Tibial nerve (tissue), 4 donors: Measurements from ENCODE around the gene NFIA.

Experiments used
- EP300 ChIP-seq, 2 donors: sonication (generic); formaldehyde crosslinking; IDR thresholded peaks; one replicate each; pipeline ENCODE4 v1.6.1; 2017; ENCODE audit warnings: antibody characterized with exemption in 2 of 2, mild to moderate bottlenecking in 1 of 2
- POLR2A ChIP-seq, 2 donors: fragments of 450-650 bp; IDR thresholded peaks; one replicate each; pipeline ENCODE4 v1.6.1; 2017; ENCODE audit warnings: antibody characterized with exemption in 2 of 2, mild to moderate bottlenecking in 2 of 2, moderate library complexity in 2 of 2
- TF ChIP-seq, protein P1 (sequence below), 5 experiments: fragments of 200-600 bp in 3 of 5; fragments of 450-650 bp in 2 of 5; sonication (generic) in 3 of 5; IDR thresholded peaks; one replicate each; pipeline ENCODE4 v1.5.1; 2016 to 2019; ENCODE audit warnings: antibody characterized with exemption in 5 of 5, mild to moderate bottlenecking in 3 of 5, moderate library complexity in 2 of 5

DNA sequence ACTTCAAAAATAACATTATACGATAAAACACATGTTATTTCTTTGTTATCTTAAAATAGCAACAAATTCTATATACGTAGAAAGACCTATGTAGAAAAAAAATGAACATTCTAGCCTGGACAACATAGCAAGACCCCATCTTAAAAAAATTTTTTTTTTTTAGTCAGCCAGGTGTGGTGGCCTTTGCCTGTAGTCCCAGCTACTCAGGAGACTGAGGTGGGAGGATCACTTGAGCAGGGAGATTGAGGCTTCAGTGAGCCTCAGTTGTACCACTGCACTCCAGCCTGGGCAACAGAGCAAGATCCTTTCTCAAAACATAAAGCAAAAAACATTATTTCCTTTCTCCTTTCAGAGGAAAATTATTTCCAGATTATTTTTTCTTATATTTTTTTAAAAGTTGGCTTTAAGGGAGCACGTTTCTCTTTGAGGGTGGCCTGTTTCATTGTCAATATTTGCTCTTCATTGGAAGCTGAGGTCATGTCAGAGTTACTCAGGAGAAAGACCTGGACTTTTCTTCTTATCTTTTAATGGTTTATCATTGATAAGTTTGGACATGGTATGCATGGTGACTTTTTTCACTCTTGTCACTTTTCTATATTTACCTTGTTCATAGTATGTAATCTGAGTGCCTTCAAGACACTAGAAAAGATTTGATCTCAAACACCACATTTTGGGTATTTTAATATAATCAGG, 32.0 kb downstream of the NFIA start:
- TF ChIP-seq POLR2A (IDR thresholded peaks at IDR 0.05) (no peak), EP300 (IDR thresholded peaks at IDR 0.05) (no peak)
- TF ChIP-seq, protein P1, sequence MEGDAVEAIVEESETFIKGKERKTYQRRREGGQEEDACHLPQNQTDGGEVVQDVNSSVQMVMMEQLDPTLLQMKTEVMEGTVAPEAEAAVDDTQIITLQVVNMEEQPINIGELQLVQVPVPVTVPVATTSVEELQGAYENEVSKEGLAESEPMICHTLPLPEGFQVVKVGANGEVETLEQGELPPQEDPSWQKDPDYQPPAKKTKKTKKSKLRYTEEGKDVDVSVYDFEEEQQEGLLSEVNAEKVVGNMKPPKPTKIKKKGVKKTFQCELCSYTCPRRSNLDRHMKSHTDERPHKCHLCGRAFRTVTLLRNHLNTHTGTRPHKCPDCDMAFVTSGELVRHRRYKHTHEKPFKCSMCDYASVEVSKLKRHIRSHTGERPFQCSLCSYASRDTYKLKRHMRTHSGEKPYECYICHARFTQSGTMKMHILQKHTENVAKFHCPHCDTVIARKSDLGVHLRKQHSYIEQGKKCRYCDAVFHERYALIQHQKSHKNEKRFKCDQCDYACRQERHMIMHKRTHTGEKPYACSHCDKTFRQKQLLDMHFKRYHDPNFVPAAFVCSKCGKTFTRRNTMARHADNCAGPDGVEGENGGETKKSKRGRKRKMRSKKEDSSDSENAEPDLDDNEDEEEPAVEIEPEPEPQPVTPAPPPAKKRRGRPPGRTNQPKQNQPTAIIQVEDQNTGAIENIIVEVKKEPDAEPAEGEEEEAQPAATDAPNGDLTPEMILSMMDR (IDR thresholded peaks at IDR 0.05), result no peak
